GM23338 (cell line): Measurements from ENCODE around the gene HOXA10. TPM values are rescaled to one million over a fixed set of nuclear protein-coding genes. Genes with fewer than 3 reads are reported as not detected.

ENCODE experiments used
- ATAC-seq: fragments of 200-7000 bp; cut with Tn5 transposase; 3 replicates; pipeline ENCODE4 v1.9.1; 2020
- DNase-seq: peaks from one replicate; pipeline ENCODE4 v3.0.0-alpha.2; 2015; ENCODE audit warnings: low spot score
- H2AFZ ChIP-seq: fragments of 200-600 bp; sonication (generic); 2 replicates; pipeline ENCODE4 v1.8.0; 2016; ENCODE audit warnings: antibody characterized with exemption, mild to moderate bottlenecking, moderate library complexity
- H3F3A ChIP-seq: fragments of 200-600 bp; sonication (generic); replicated peaks from 2 replicates; pipeline ENCODE4 v1.8.0; 2017; ENCODE audit warnings: antibody characterized with exemption, mixed run types, low read depth
- H3K27ac ChIP-seq: fragments of 200-600 bp; sonication (generic); 2 replicates; pipeline ENCODE4 v1.6.1; 2016; ENCODE audit warnings: low read depth
- H3K27me3 ChIP-seq: fragments of 200-600 bp; sonication (generic); 2 replicates; pipeline ENCODE4 v1.8.0; 2016; ENCODE audit warnings: mild to moderate bottlenecking, mixed run types, moderate library complexity; ENCODE audit not compliant: insufficient read depth
- H3K36me3 ChIP-seq: fragments of 200-600 bp; sonication (generic); 2 replicates; pipeline ENCODE4 v1.8.0; 2016; ENCODE audit warnings: mild to moderate bottlenecking; ENCODE audit not compliant: insufficient read depth
- H3K4me1 ChIP-seq: fragments of 200-600 bp; sonication (generic); 2 replicates; pipeline ENCODE4 v1.8.0; 2016; ENCODE audit warnings: mild to moderate bottlenecking, moderate library complexity; ENCODE audit not compliant: insufficient read depth
- H3K4me2 ChIP-seq: fragments of 200-600 bp; sonication (generic); 2 replicates; pipeline ENCODE4 v1.7.1; 2017; ENCODE audit warnings: mixed run types
- H3K4me3 ChIP-seq: fragments of 200-600 bp; sonication (generic); 2 replicates; pipeline ENCODE4 v1.6.1; 2016; ENCODE audit warnings: mixed run types
- H3K79me2 ChIP-seq: fragments of 200-600 bp; sonication (generic); replicated peaks from 2 replicates; pipeline ENCODE4 v1.8.0; 2017; ENCODE audit warnings: mild to moderate bottlenecking; ENCODE audit not compliant: insufficient read depth
- H3K9me2 ChIP-seq: fragments of 200-600 bp; sonication (generic); 2 replicates; pipeline ENCODE4 v1.8.0; 2017; ENCODE audit not compliant: insufficient read depth
- H4K20me1 ChIP-seq: fragments of 200-600 bp; sonication (generic); replicated peaks from 2 replicates; pipeline ENCODE4 v1.8.0; 2017; ENCODE audit warnings: mild to moderate bottlenecking; ENCODE audit not compliant: insufficient read depth
- H3K27ac Mint-ChIP-seq: 2 replicates; pipeline ENCODE4 v1.8.0; 2020; ENCODE audit warnings: inconsistent platforms, mild to moderate bottlenecking, moderate library complexity, mixed read lengths
- H3K27me3 Mint-ChIP-seq: 3 replicates; pipeline ENCODE4 v1.8.0; 2022; ENCODE audit warnings: low read depth, mild to moderate bottlenecking, moderate library complexity, mixed read lengths, inconsistent platforms; ENCODE audit not compliant: insufficient read depth, poor library complexity
- H3K36me3 Mint-ChIP-seq: 3 replicates; pipeline ENCODE4 v1.8.0; 2021; ENCODE audit warnings: low read depth, mild to moderate bottlenecking, inconsistent platforms, moderate library complexity, mixed read lengths
- H3K4me1 Mint-ChIP-seq: 3 replicates; pipeline ENCODE4 v1.8.0; 2020; ENCODE audit warnings: mild to moderate bottlenecking, inconsistent platforms, mixed read lengths
- H3K4me3 Mint-ChIP-seq: 3 replicates; pipeline ENCODE4 v1.8.0; 2021; ENCODE audit warnings: moderate library complexity, mild to moderate bottlenecking, inconsistent platforms, mixed read lengths
- H3K9me3 Mint-ChIP-seq: 3 replicates; pipeline ENCODE4 v1.8.0; 2020; ENCODE audit warnings: moderate library complexity, mild to moderate bottlenecking, inconsistent platforms, mixed read lengths
- ETS1 ChIP-seq: IDR thresholded peaks from 2 replicates; pipeline ENCODE4 v1.6.1; 2016; ENCODE audit warnings: antibody characterized with exemption
- EZH2 ChIP-seq: fragments of 200-600 bp; sonication (generic); IDR thresholded peaks from one replicate; pipeline ENCODE4 v1.8.0; 2017; ENCODE audit warnings: antibody characterized with exemption, mild to moderate bottlenecking, low read depth; ENCODE audit not compliant: unreplicated experiment
- NANOG ChIP-seq: IDR thresholded peaks from 2 replicates; pipeline ENCODE4 v1.6.1; 2016; ENCODE audit warnings: antibody characterized with exemption, borderline replicate concordance
- POLR2AphosphoS5 ChIP-seq: IDR thresholded peaks from 2 replicates; pipeline ENCODE4 v1.6.1; 2016; ENCODE audit warnings: antibody characterized with exemption, low read depth
- REST ChIP-seq: IDR thresholded peaks from one replicate; pipeline ENCODE4 v1.6.1; 2018; ENCODE audit warnings: antibody characterized with exemption; ENCODE audit not compliant: unreplicated experiment
- ZNF462 ChIP-seq: fragments of 250-450 bp; sonication (Bioruptor Pico); IDR thresholded peaks from 2 replicates; pipeline ENCODE4 v1.5.0; 2020; ENCODE audit warnings: mild to moderate bottlenecking, moderate library complexity
- polyA plus RNA-seq: library from polyadenylated mRNA; unstranded; fragments of >200 nt; fragmentation: Nextera tagmentation; extraction: Ambion mirVana; gene quantifications from 2 replicates; pipeline ENCODE4 v1.2.1, GENCODE V29; 2016
- total RNA-seq: library from RNA; depleted of rRNA; stranded (reverse); fragments of >200 nt; shearing (Covaris generic); gene quantifications from 2 replicates; pipeline ENCODE4 v1.2.3, GENCODE V29; 2014

HOXA10 gene
- total and polyA plus RNA-seq, 2 experiments from 2014 or later, result not detected

GRCh38 chr7:27176524-27176845 lies 2.4 kb upstream of the HOXA10 start (continued):
- TF ChIP-seq ZNF462 (CRISPR knock-in tag), result no peak
- TF ChIP-seq POLR2AphosphoS5, result no peak
- no peak for TF ChIP-seq ETS1

- Mint-ChIP-seq H3K36me3 (no peaks in the 10 kb centered on the region; the same call in 2 of the 3 replicates), H3K4me3 (no peak overlapping the region), H3K27me3 (peaks cover 95% of the 10 kb centered on the region), H3K9me3 (peaks cover 10% of the 10 kb centered on the region; the same call in 2 of the 3 replicates), H3K4me1 (peaks cover 22% of the 10 kb centered on the region), H3K27ac (no peak overlapping the region)
- Histone ChIP-seq H3K4me3 (no peak overlapping the region), H3K4me2 (no peak overlapping the region; the same call in 1 of the 2 replicates), H3K27me3 (peaks cover 100% of the 10 kb centered on the region), H3K79me2 (no peaks in the 10 kb centered on the region), H2AFZ (no peak overlapping the region), H3K9me2 (no peaks in the 10 kb centered on the region), H3K4me1 (peaks cover 36% of the 10 kb centered on the region), H3K27ac (no peak overlapping the region), H4K20me1 (peaks cover 53% of the 10 kb centered on the region), H3F3A (peaks cover 47% of the 10 kb centered on the region), H3K36me3 (no peaks in the 10 kb centered on the region)
- DNase-seq (peak; percentile 60), ATAC-seq (no peak)
- TF ChIP-seq EZH2 (peak; percentile 95), NANOG (no peak), REST (no peak)
Observed at GRCh38 chr7:27175626-27176523, 1.8 kb upstream of the HOXA10 start.
